Epithelial cell of esophagus (primary cell): ENCODE measurements around the gene LAMTOR3.

Experiments used
- DNase-seq: peaks from one replicate; pipeline ENCODE4 v3.0.0; 2010; ENCODE audit warnings: low read depth
- H3K4me3 ChIP-seq: 2 replicates; pipeline ENCODE4 v1.5.1; 2011; ENCODE audit warnings: mild to moderate bottlenecking, low read length, control low read depth
- CTCF ChIP-seq: IDR thresholded peaks from 2 replicates; pipeline ENCODE4 v1.5.1; 2011; ENCODE audit warnings: low read depth, mild to moderate bottlenecking, low read length, control low read depth, inconsistent platforms; ENCODE audit not compliant: insufficient read depth; ENCODE audit errors: missing control alignments

The LAMTOR3 gene

GRCh38 chr4:99886146-99886545 is 8.1 kb downstream of the LAMTOR3 start:
- H3K4me3 ChIP-seq: no peak overlapping the region
- no peak for TF ChIP-seq CTCF
- no peak for DNase-seq

GRCh38 chr4:99885687-99886086 is 8.5 kb downstream of the LAMTOR3 start:
- no peak overlapping the region for H3K4me3 ChIP-seq
- no peak for DNase-seq
- TF ChIP-seq CTCF: no peak

- TF ChIP-seq CTCF: peak; percentile 63
- peak; percentile 61 for DNase-seq
- no peak overlapping the region for H3K4me3 ChIP-seq
Measured at GRCh38 chr4:99885063-99885664, 9.1 kb downstream of the LAMTOR3 start.

GRCh38 chr4:99879458-99879857 is 14.8 kb downstream of the LAMTOR3 start:
- peak; percentile 86 for DNase-seq
- no peak overlapping the region for H3K4me3 ChIP-seq
- no peak for TF ChIP-seq CTCF

GRCh38 chr4:99878604-99879003 is 15.6 kb downstream of the LAMTOR3 start:
- DNase-seq: no peak
- no peak overlapping the region for H3K4me3 ChIP-seq
- TF ChIP-seq CTCF: no peak

GRCh38 chr4:99876946-99877345 is 17.3 kb downstream of the LAMTOR3 start:
- no peak for TF ChIP-seq CTCF
- DNase-seq: peak; percentile 49
- no peak overlapping the region for H3K4me3 ChIP-seq

- no peak overlapping the region for H3K4me3 ChIP-seq
- peak; percentile 49 for DNase-seq
- no peak for TF ChIP-seq CTCF
Measured at GRCh38 chr4:99875071-99875470, 19.2 kb downstream of the LAMTOR3 start.
